GM12892 (cell line): ENCODE data around the gene CNTNAP2.
A peak's percentile ranks its signal among the peaks of the same experiment; 100 is the strongest.

Experiments used
- DNase-seq: peaks from one replicate; pipeline ENCODE4 v3.0.0; 2011; ENCODE audit not compliant: insufficient read length
- FAIRE-seq: peaks from 2 replicates; lab custom pipeline; 2011; peaks lifted over from hg19 to GRCh38; lab: Jason Lieb, UNC
- POLR2A ChIP-seq: IDR thresholded peaks from 2 replicates; pipeline ENCODE4 v1.6.1; 2011; ENCODE audit warnings: low read depth, low read length, control low read depth
- POLR2AphosphoS5 ChIP-seq: IDR thresholded peaks from 2 replicates; pipeline ENCODE4 v1.6.1; 2011; ENCODE audit warnings: low read depth, low read length, control low read depth
- TAF1 ChIP-seq: IDR thresholded peaks from 2 replicates; pipeline ENCODE4 v1.6.1; 2011; ENCODE audit warnings: low read depth, mild to moderate bottlenecking, control low read depth, low read length, borderline replicate concordance

The CNTNAP2 gene

DNA sequence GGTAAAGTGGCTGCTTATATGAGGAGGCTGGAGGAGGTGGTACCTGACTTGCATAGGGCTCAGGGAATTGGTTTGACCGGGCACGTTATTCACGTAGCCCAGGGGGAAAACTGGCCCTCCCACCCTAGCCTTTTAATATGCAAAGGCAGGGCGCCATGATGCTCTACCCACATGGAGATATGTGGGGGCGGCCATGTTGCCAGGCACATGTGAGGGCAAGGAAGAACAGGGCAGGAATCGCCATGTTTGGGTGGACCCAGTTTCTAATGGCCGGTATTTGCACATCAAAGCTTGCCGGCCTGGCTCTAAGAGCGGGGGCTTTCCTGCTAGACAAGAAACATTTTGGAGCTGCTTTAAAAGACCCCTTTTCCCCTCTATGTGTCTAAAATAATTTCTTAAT lies 1524.2 kb downstream of the CNTNAP2 start:
- FAIRE-seq (no peak), DNase-seq (no peak)
- TF ChIP-seq TAF1 = no peak

DNA sequence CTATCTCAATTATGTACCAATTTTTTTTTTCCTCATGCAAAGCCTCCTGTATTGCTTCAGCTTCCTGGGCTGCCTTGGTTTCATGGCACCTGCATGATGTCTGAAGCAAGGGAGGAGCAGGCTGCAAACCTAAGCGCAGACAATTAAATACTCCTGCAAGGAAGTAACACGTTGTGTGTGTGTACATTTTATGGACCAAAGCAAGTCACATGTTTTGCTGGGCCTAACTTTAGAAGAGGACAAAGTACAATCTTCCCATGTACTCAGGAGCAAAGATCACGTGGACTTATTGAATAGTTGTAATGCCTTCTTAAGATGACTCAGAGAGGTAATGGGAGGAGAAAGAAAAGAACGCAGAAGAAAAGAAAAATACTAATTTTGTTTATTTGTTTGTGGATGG lies 1530.0 kb downstream of the CNTNAP2 start:
- DNase-seq = no peak
- no peak for TF ChIP-seq POLR2AphosphoS5
- no peak for TF ChIP-seq POLR2A
- TF ChIP-seq TAF1 = no peak
- no peak for FAIRE-seq

DNA sequence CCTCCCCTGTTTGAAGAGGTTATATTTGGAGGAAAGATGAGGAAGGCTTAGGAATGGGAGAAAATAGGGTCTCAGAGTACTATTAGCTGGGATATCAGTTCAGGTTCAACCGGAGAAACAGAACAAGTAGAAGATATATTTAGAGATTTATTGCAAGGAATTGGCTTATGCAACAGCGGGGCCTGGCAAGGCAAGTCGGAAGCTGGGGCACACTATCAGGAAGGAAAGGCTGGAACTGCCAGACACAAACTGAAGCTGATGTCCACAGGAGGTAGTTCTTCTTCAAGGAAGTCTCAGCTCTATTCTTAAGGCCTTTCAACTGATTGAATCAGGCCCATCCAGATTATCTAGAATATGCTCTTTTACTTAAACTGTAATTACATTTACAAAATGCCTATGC lies 1534.4 kb downstream of the CNTNAP2 start:
- TF ChIP-seq TAF1 (no peak), POLR2A (no peak), POLR2AphosphoS5 (no peak)
- FAIRE-seq (no peak), DNase-seq (no peak)

DNA sequence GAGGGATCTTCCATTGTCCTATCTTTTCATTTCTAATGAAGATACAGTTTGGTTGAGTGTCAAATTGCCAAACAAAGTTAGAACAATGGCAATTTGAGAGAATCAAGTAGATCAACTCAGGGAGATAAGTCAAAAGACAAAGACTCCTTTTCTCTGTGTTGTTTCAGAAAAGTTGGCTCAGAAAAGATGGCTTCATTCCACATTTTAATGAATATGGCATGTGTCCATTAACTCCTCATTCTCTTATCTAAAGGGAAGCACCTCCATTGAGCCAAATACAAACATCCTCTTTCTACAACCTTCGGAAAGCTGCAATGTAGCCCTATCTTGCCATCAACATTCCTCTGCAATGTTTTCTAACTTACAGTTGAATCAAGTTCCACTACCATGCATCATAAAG lies 1535.0 kb downstream of the CNTNAP2 start:
- TF ChIP-seq TAF1 (no peak), POLR2AphosphoS5 (no peak), POLR2A (no peak)
- no peak for FAIRE-seq

DNA sequence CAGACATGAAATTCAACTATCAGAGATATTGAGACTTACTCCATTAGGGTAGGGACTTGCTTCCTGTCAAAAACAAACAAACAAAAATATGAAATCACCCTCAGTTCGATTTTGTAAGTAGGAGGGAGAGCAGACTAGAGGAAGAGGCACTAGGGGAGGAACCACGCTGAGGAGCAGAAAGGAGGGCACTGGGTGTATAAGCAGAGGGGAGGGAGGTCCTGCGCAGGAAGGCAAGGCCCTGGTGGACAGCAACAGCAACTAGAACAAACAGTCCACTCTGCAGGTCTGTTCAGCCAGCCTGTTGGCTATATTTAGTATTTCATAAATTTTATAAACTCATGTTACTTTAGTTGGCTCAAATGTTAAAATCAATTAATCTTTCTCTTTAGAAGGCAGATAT lies 1536.9 kb downstream of the CNTNAP2 start:
- FAIRE-seq = no peak
- DNase-seq = no peak
- TF ChIP-seq POLR2AphosphoS5 (no peak), POLR2A (no peak), TAF1 (no peak)

More for the DNA sequence above, 1535.0 kb downstream of the CNTNAP2 start:
- DNase-seq = no peak

DNA sequence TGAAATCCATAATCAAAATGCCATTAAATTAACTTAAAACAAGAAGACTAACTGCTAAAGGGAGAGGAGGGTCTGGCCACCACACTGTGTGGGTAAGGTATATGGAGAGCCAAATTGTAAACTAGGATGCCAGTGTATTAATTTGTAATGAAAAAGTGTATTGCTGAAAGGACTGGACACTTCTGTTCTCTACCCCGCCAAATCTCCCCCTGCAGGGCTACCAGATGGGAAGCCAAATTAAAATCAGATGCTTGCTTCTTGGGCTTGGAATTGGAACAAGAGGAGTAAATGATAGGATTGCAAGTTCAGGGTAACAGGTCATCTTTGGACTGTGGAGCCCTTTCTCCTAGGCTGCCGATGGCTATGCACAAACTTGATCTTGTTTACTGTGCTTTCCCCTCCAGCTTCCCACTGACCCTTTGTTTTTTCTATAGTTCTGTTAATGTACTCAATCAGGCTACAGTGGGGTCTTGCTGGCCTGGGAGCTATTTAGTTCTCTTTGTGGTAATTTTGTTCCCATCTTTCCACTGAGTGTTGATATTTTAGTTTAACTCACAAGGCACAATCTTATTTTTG lies 1541.9 kb downstream of the CNTNAP2 start:
- FAIRE-seq (no peak), DNase-seq (no peak)
- TF ChIP-seq POLR2A (no peak), TAF1 (no peak), POLR2AphosphoS5 (no peak)

DNA sequence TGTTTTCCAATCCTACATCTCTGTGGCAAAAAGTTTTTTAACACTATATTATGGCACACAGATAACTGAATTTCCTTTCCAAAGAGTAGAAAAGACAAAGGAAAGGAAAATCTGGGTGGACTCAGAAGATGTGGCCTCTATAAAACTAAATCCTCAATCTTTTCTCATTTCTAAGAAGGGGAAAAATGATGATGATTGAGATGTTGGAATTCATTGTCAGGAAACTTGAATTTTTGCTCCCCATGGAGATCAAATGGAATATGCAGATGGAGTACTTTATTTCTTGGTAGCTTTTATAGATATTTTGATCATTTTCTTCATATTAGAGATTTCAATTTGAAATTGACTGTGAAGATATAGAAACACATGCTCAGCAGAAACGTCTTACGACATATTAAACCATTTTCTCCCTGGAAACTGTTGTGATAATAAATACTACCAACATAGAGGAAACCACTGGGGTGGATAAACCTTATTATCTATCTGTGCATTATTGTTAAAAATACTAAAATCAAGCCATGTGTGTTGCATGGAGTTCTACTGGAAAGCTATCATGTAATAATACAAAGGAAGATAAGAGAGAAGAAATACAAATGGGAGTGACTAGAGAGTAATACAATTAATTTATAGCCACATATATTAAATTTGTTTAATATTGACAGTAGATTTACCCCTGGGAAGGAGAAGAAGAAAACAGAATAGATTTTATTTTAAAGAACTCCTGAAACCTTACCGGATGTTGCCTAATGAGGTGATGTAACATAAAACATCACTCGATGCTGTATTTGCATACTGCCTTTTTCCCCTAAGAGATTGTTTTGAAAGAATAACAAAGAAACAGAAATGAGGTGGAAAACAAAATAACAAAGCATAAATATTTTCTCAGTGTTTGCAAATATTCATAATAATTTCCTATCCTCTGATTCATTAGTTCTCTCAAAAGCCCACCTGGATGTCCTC lies 1542.7 kb downstream of the CNTNAP2 start:
- TF ChIP-seq POLR2A = no peak

DNA sequence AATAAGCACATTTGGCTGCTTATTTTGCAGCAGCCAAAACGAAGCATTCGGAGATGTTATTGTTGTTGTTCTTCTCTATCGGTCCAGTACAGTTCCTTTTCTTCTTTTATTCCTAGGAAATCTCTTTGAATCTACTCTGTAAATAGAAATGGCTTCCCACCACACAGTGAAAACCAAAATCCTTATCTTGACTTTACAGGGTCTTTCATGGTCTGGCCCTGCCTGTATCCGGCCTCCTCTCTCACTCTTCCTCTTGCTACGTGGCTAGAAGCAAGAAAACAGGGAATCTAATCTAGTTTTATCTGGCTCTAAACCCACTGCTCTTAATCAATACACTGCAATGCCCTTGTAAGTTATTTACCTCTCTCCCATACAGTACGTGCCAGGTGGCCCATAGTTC lies 1547.9 kb downstream of the CNTNAP2 start:
- peak; percentile 38 for FAIRE-seq
- TF ChIP-seq POLR2A = no peak
- no peak for TF ChIP-seq TAF1
- TF ChIP-seq POLR2AphosphoS5 = no peak

More for the DNA sequence above, 1542.7 kb downstream of the CNTNAP2 start:
- no peak for DNase-seq
- no peak for FAIRE-seq

DNA sequence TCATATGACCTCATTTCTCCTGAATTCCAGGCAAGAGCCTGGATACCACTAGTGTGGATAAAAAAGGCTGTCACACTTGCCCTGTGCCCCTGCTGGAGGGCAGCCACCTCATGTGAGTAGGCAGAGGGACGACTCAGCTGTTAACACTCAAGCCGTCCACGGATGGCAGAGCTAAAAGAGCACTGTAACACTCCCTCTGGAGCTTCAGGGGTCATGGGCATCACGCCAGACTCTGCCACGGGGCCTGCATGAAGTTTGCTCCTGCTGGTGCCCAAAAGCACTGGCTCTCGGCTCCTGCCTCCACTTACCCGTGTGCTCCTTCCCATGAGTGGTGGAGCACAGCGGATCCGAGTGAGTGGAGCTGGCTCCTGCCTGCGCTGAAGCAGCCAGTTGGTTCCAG lies 1554.2 kb downstream of the CNTNAP2 start:
- FAIRE-seq = no peak
- TF ChIP-seq TAF1 (no peak), POLR2A (no peak), POLR2AphosphoS5 (no peak)
- DNase-seq = no peak

More for the DNA sequence above, 1547.9 kb downstream of the CNTNAP2 start:
- no peak for DNase-seq

DNA sequence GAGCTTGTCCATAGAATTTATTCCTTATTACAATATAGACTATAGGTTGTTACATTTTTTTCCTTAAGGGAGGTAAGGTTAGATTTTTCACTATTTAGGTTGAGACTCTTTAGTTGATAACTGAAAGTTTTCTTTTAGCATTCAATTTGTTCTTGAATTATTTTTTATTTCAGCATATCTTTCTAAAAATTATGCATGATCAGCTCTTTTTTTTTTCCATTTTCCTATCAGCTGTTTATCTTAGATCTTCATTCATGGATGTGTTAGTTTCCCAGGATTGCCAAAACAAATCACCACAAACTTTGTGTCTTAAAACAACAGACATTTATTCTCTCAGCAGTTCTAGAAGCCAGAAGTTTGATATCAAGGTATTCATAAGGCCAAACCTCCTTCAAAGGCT lies 1558.1 kb downstream of the CNTNAP2 start:
- DNase-seq (no peak), FAIRE-seq (no peak)
- TF ChIP-seq POLR2AphosphoS5 = no peak
- no peak for TF ChIP-seq POLR2A
- no peak for TF ChIP-seq TAF1

DNA sequence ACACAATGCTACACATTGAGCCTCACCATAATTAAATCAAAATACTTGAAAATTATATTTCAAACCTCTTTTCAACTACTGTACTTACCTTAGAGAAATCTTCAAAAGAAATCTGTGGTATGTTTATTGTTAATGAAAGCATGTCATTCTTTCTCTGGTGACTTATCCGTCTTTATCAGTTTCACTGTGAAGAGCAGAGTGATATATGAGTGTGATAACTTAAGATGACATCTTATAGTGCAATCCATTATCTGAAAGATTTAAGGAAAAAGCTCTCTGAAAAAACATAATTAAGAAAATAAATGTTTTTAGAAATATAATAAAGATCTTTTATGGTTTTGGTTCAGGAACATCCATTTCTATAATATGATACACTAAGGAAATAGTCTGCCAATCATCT lies 1562.3 kb downstream of the CNTNAP2 start:
- FAIRE-seq = no peak
- TF ChIP-seq POLR2AphosphoS5 (no peak), POLR2A (no peak), TAF1 (no peak)

DNA sequence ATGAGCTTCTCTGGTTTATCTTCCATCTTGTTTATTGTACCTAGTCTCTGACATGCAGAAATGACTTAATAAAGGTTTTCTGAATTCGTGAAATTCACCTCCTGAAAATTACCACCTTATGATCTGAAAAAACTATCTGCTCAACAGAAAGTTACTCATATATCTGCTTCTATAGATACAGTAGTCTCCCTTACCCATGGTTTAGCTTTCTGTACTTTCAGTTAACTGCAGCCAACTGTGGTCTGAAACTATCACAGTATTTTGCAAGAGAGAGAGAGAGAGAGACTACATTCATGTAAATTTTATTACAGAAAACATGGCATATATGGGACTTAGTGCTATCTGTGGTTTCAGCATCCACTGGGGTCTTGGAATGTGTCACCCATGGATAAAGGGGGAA lies 1564.9 kb downstream of the CNTNAP2 start:
- TF ChIP-seq POLR2AphosphoS5 = no peak
- TF ChIP-seq TAF1 = no peak
- TF ChIP-seq POLR2A = no peak
- no peak for DNase-seq
- no peak for FAIRE-seq

More for the DNA sequence above, 1562.3 kb downstream of the CNTNAP2 start:
- no peak for DNase-seq
